BJ (cell line): ENCODE data around the gene IL3. TPM values are rescaled to one million over a fixed set of nuclear protein-coding genes. Genes with fewer than 3 reads are reported as not detected.

ENCODE experiments used
- CTCF ChIA-PET: fragments of 350-600 bp; formaldehyde crosslinking; extraction: SDS; loops from one replicate; lab custom pipeline; 2021; ENCODE audit warnings: antibody characterized with exemption, inconsistent platforms; lab: Yijun Ruan, JAX
- POLR2A ChIA-PET: fragments of 300-600 bp; sonication (Branson Sonifier 250); formaldehyde crosslinking; extraction: SDS; loops from one replicate; lab custom pipeline; 2021; ENCODE audit warnings: antibody characterized with exemption; lab: Charles Lee
- DNase-seq: peaks from one replicate; pipeline ENCODE4 v3.0.0-alpha.2; 2011; ENCODE audit warnings: low read depth
- H3K27me3 ChIP-seq: 2 replicates; pipeline ENCODE4 v1.6.0; 2011; ENCODE audit warnings: low read length; ENCODE audit not compliant: control insufficient read depth, insufficient read depth
- H3K36me3 ChIP-seq: 2 replicates; pipeline ENCODE4 v1.5.1; 2011; ENCODE audit warnings: low read length; ENCODE audit not compliant: control insufficient read depth, insufficient read depth
- H3K4me3 ChIP-seq: 2 replicates; pipeline ENCODE4 v1.5.1; 2011; ENCODE audit warnings: low read depth, mild to moderate bottlenecking, control low read depth, low read length
- CTCF ChIP-seq: IDR thresholded peaks from 2 replicates; pipeline ENCODE4 v1.5.1; 2011; ENCODE audit warnings: low read depth, mild to moderate bottlenecking, control low read depth, inconsistent platforms, low read length, moderate library complexity; ENCODE audit not compliant: insufficient read depth
- polyA plus RNA-seq: library from polyadenylated mRNA; depleted of rRNA; stranded (reverse); fragments of >200 nt; gene quantifications from 2 replicates; pipeline ENCODE4 v1.2.3, GENCODE V29; 2011

IL3 gene
- polyA plus RNA-seq, 1 experiment = not detected

GRCh38 chr5:132054697-132055440 lies 5.6 kb upstream of the IL3 start:
- Histone ChIP-seq H3K27me3 (peaks cover 6% of the 10 kb centered on the region), H3K4me3 (no peak overlapping the region), H3K36me3 (no peaks in the 10 kb centered on the region)
- DNase-seq = no peak
- POLR2A ChIA-PET = no interaction called here
- TF ChIP-seq CTCF = no peak
- CTCF ChIA-PET = interaction anchor here (1.5 to 4.1 kb wide), 2 partner anchors 9 to 125 kb away, joined by 3 to 29 read pairs; no protein-coding TSS in a partner anchor

- no peak overlapping the region for H3K4me3 ChIP-seq
- ChIA-PET CTCF (interaction anchor here (4.1 kb wide), 1 partner anchor 8 kb away, joined by 29 read pairs; no protein-coding TSS in a partner anchor), POLR2A (no interaction called here)
- no peak for TF ChIP-seq CTCF
- H3K27me3 ChIP-seq = peaks cover 6% of the 10 kb centered on the region
- H3K36me3 ChIP-seq = no peaks in the 10 kb centered on the region
- DNase-seq = no peak
These were observed 5.0 kb upstream of the IL3 start for GRCh38 chr5:132055441-132055807.

GRCh38 chr5:132055808-132056609 lies 4.4 kb upstream of the IL3 start:
- no peak for TF ChIP-seq CTCF
- no peak for DNase-seq
- Histone ChIP-seq H3K36me3 (no peaks in the 10 kb centered on the region), H3K4me3 (no peak overlapping the region), H3K27me3 (peaks cover 5% of the 10 kb centered on the region)
- POLR2A ChIA-PET = no interaction called here
- CTCF ChIA-PET = interaction anchor here (4.1 kb wide), 1 partner anchor 8 kb away, joined by 29 read pairs; no protein-coding TSS in a partner anchor

GRCh38 chr5:132056610-132057497 lies 3.6 kb upstream of the IL3 start:
- no peaks in the 10 kb centered on the region for H3K36me3 ChIP-seq
- CTCF ChIA-PET = interaction anchor here (0.5 to 0.7 kb wide), 2 partner anchors 55 to 468 kb away, joined by 3 read pairs; no protein-coding TSS in a partner anchor
- H3K27me3 ChIP-seq = peaks cover 4% of the 10 kb centered on the region; the same call in 1 of the 2 replicates
- DNase-seq = no peak
- H3K4me3 ChIP-seq = no peak overlapping the region
- TF ChIP-seq CTCF = no peak
- POLR2A ChIA-PET = no interaction called here
